Measurements from ENCODE around the gene SLC6A3.

SLC6A3 gene

DNA sequence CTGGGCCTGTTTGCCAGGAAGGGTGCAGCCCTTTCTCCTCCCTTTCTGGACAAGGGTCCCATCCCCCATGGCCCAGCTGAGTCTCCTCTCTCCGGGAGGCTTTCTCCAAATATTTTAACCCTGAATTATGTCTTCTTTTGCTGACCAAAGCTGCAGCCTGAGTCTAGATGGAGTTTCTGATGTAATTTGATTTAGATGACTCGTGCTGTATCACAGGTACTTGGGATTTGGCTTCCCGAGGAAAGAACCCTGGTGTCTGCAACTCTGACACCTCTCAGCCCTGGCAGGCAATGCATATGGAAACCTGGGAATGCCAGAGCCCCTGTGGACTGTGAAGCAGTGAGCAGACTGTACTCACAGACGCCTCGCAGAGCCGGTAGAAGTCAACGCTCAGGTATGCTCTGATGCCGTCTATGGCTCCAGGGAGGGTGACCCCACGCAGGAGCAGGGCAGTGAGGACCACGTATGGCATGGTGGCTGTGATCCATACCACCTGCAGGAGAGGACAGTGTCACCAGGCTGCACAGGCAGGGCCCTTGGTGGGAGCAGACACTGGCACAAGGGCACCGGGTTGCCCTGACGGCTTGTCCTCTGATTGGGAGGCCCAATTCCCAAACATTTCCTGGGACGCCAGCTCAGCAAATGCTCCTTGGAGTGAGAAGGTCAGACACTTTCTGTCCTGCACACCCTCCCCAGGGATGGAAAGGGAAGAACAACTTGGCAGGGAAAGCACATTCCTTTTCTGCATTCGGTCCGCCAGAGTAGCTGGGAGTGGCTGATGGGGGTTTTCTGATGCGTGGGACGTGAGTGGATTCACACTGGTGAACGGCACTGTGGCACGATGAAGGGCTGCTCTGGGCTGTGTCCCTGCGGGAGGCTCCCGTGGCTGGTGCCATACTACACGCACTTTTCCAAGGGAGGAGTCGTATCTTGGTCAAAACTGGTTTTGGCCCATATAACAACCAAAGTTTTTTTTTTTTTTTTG is 24.7 kb downstream of the SLC6A3 start:
- DNase-seq (ENCODE audit: low read depth) = no peak

GRCh38 chr5:1419476-1420210 is 25.6 kb downstream of the SLC6A3 start:
- DNase-seq (ENCODE audit: low read depth) = no peak

GRCh38 chr5:1418921-1419280 is 26.3 kb downstream of the SLC6A3 start:
- no peak for DNase-seq (ENCODE audit: low read depth)

- DNase-seq (ENCODE audit: low read depth) = no peak
Observed at GRCh38 chr5:1418238-1418920, 26.9 kb downstream of the SLC6A3 start.

DNA sequence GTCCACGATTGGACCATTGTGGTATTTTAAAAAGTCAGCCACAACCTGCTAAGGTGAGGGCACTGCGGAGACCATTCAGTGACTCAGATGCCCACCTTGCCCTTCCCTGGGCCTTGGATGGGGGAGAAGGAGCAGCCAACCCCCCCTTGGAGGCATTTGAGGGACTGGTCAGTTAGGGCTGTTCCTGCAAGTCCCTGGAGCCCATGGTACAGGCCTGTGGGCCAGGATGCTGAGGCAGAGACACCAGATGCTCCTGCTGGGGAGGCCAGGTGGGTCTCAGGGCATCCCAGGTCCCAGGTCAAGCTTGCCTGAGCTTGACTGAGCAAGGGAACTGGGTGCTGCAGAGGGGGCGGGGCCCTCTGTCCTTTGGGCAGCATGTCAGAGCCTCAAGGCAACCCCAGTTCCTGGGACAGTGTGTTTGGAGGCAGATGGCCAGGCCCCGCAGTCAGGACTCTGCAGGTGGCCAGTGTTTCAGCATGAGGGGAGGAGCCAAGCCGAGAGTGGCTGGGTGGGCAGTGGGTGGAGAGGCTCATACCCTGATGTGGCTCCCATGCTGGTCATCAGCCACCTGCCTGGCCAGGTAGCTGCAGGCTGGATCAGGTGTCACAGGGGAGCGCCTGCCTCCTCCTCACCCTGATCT is 27.5 kb downstream of the SLC6A3 start:
- DNase-seq (ENCODE audit: low read depth) = no peak

GRCh38 chr5:1416856-1417469 is 28.3 kb downstream of the SLC6A3 start:
- no peak for DNase-seq (ENCODE audit: low read depth)

- no peak for DNase-seq (ENCODE audit: low read depth)
Observed at GRCh38 chr5:1415626-1416360, 29.4 kb downstream of the SLC6A3 start.

DNA sequence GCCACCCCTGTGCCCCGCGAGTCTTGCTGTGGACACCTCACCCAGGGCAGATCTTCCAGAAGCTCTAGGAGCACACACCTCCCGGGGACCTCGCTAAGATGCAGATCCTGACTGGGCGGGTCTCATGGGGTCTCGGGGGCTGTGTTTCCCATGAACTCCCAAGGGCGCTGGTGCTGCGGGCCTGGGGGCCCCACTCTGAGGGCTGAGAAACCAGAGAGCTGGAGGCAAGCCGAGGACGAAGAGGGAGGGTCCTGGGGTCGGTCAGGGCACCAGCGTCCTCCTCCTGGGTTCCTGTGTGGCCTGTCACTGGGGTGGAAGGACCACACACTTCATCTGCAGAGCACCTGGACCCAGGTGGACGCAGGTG is 30.2 kb downstream of the SLC6A3 start:
- DNase-seq (ENCODE audit: low read depth) = no peak

- DNase-seq (ENCODE audit: low read depth) = no peak
Observed at GRCh38 chr5:1414311-1415058, 30.8 kb downstream of the SLC6A3 start.

GRCh38 chr5:1413611-1414241 is 31.5 kb downstream of the SLC6A3 start:
- DNase-seq (ENCODE audit: low read depth) = no peak

- DNase-seq (ENCODE audit: low read depth) = no peak
Observed at GRCh38 chr5:1413211-1413610, 32.0 kb downstream of the SLC6A3 start.

DNA sequence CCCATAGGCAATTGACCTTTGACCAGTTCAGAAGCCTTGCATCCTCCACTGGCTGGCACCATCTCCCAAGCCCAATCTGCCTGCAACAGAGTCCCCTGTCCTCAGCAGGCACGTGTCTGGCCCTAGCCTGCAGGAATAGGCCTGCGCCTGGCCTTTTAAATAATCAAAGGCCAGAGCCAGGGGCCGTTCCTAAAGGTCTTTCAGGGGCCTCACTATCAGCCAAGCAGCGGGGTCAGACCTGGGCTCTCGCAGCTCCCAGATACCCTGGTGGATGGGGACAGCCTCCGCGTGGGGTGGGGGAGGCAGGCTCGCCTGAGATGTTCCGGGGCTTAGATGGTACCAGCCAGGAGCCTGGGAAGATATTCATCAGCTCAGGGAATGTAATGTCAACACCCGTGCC is 32.6 kb downstream of the SLC6A3 start:
- DNase-seq (ENCODE audit: low read depth) = no peak

DNA sequence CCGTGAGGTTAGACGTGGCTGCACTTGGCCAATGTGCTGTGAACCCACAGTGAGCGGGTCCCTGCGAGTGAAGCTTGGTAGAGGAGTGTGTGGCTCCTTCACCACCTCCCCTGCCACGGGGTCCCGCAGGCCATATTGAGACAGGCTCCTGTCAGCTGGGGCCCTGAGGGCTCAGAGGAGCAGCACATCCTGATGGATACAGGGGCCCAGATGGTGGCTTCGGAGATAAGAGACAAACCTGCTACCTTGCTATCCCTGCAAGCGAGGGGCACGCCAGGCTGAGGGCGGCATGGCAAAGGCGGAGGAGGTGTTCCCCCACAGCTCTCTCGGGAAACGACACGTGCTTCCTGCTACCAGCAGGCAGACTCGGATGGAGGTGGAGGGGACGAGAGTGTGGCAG is 33.1 kb downstream of the SLC6A3 start:
- no peak for DNase-seq (ENCODE audit: low read depth)

GRCh38 chr5:1411099-1411498 is 34.1 kb downstream of the SLC6A3 start:
- no peak for DNase-seq (ENCODE audit: low read depth)

DNA sequence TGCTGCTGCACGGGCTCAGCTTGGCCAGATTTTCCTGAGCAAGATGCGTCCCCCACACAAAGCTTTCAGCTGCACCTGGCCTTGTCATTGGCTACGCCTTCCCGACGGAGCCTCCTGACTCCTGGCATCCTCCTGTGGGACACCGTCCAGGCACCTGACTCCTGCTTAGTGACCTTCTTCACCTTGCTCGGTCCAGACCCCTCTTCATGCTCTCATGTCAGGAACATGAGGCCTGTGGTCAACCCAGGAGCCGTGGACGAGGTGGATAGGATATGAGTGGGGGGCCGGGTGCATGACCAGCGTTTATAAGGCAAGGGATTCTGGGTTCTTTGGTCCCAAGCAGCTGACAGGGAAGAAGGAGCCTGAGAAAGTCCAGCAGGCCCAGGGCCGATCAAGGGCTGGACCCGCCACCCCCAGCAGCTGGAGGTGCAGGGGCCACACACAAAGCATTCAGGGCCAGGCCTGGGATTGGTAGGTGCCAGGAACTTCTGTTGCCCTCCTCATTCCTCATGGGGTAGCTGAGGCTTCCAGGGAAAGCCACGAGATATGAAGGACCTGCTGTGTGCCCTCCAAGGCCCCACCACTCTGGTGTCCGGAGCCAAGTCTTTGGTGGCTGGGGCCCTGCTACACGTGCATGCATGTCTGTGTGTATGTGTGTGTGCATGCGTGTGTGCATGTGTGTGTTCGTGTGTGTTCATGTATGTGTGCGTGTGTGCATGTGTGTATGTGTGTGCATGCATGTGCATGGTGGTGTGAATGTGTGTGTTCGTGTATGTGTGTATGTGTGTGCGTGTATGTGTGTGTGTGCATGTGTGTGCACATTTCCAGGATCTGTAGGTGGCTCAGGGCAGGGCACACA is 34.9 kb downstream of the SLC6A3 start:
- no peak for DNase-seq (ENCODE audit: low read depth)

- no peak for DNase-seq (ENCODE audit: low read depth)
Observed at GRCh38 chr5:1409381-1410110, 35.7 kb downstream of the SLC6A3 start.

DNA sequence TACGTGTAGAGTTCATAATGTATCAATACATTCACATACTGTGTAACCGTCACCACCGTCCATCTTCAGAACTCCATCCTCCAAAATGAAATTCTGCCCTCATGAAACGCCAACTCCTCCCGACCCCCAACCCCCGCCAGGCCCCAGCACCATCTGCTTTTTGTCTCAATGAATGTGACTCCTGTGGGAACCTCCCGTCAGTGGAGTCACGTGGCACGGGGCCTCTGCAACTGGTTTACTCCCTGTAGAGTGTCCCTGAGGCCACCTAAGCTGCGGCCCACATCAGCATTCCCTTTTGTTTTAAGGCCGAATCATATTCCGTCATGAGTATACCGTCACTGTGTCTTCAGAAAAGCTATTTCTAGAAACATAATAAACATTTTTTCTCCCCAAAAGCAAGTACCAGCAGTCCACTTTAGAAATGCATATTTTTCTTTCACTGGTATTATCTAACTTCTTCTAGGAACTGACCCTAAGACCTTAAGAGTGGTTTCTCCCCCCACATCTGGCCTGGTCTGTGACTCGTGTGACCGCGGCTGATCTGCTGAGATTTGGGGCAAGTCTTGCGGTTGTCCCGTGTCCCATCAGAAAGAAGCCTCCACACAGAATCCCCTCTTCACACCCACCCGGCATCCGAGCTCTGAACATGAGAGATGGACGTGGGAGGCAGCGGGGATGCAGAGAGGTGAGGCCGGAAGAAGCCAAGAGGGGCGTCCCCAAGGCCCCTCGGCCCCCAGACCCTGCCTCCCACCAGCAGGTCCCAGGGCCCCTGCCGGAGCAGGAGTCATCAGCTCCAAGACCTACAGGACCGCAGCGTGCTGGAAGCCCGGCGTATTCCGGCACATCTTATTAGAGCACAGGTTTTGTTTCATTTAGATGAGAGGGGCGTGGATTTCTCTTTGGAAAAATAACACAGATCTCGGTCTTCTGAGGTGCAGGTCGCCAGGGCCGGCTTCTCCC is 38.3 kb downstream of the SLC6A3 start:
- no peak for DNase-seq (ENCODE audit: low read depth)
